H1 (cell line): ENCODE data around the gene HOXA10. TPM values are rescaled to one million over a fixed set of nuclear protein-coding genes. Genes with fewer than 3 reads are reported as not detected.

ENCODE experiments used
- CTCF ChIA-PET: fragments of 300-600 bp; sonication (Branson Sonifier 250); formaldehyde crosslinking; loops from one replicate; lab custom pipeline; 2021; ENCODE audit not compliant: partially characterized antibody; lab: Charles Lee
- POLR2A ChIA-PET: fragments of 300-600 bp; sonication (Branson Sonifier 250); formaldehyde crosslinking; loops from one replicate; lab custom pipeline; 2021; ENCODE audit warnings: inconsistent platforms; ENCODE audit not compliant: partially characterized antibody; lab: Charles Lee
- DNase-seq, 2 experiments: peaks; one replicate each; pipeline versions ENCODE4 v3.0.0 to v3.0.0-alpha.2; 2010 to 2022; ENCODE audit warnings: low spot score in 2 of 2, low read depth in 1 of 2, mixed read lengths in 1 of 2
- FAIRE-seq: peaks from 2 replicates; lab custom pipeline; 2011; peaks lifted over from hg19 to GRCh38; lab: Jason Lieb, UNC
- H2AFZ ChIP-seq: 2 replicates; pipeline ENCODE4 v1.8.1; 2012; ENCODE audit warnings: low read length, inconsistent platforms
- H2AK5ac ChIP-seq: 2 replicates; pipeline ENCODE4 v1.6.1; 2013; ENCODE audit warnings: low read depth, low read length
- H2BK120ac ChIP-seq: replicated peaks from 2 replicates; pipeline ENCODE3; 2013; ENCODE audit warnings: low read depth, low read length, inconsistent platforms
- H2BK12ac ChIP-seq: 2 replicates; pipeline ENCODE4 v1.6.1; 2013; ENCODE audit warnings: low read depth, low read length
- H2BK15ac ChIP-seq: 2 replicates; pipeline ENCODE4 v1.6.1; 2013; ENCODE audit warnings: low read length
- H2BK20ac ChIP-seq: 2 replicates; pipeline ENCODE4 v1.6.1; 2013; ENCODE audit warnings: low read length
- H2BK5ac ChIP-seq: 2 replicates; pipeline ENCODE4 v1.6.1; 2013; ENCODE audit warnings: low read depth, low read length
- H3K14ac ChIP-seq: 2 replicates; pipeline ENCODE4 v1.6.1; 2013; ENCODE audit warnings: inconsistent platforms; ENCODE audit not compliant: insufficient read length
- H3K18ac ChIP-seq: 2 replicates; pipeline ENCODE4 v1.6.1; 2013; ENCODE audit warnings: low read length; ENCODE audit errors: extremely low read depth
- H3K23ac ChIP-seq: 2 replicates; pipeline ENCODE4 v1.6.1; 2013; ENCODE audit warnings: inconsistent platforms; ENCODE audit not compliant: insufficient read length
- H3K23me2 ChIP-seq: 2 replicates; pipeline ENCODE4 v1.6.1; 2013; ENCODE audit warnings: low read depth, low read length
- H3K27ac ChIP-seq: 2 replicates; pipeline ENCODE4 v1.6.1; 2011; ENCODE audit warnings: low read depth, low read length, inconsistent platforms
- H3K27me3 ChIP-seq, 4 experiments: replicated peaks in 1 of 4; 1 replicate in 1 of 4; 2 replicates in 3 of 4; pipeline versions ENCODE4 v1.6.1 to v1.8.1; 2011 to 2013; ENCODE audit warnings: low read length in 3 of 4, mild to moderate bottlenecking in 3 of 4, inconsistent platforms in 2 of 4, mixed read lengths in 2 of 4, moderate library complexity in 1 of 4; ENCODE audit not compliant: control insufficient read depth in 3 of 4, insufficient read depth in 3 of 4; ENCODE audit errors: extremely low read depth in 1 of 4
- H3K36me3 ChIP-seq, 4 experiments: 2 replicates each; pipeline versions ENCODE4 v1.6.1 to v1.8.1; 2011 to 2013; ENCODE audit warnings: mild to moderate bottlenecking in 4 of 4, low read length in 3 of 4, moderate library complexity in 2 of 4, control low read depth in 1 of 4, inconsistent platforms in 1 of 4; ENCODE audit not compliant: insufficient read depth in 4 of 4, control insufficient read depth in 2 of 4
- H3K4ac ChIP-seq: replicated peaks from 2 replicates; pipeline ENCODE3; 2013; ENCODE audit warnings: low read length, low read depth, mixed read lengths, inconsistent platforms; ENCODE audit not compliant: insufficient read length
- H3K4me1 ChIP-seq, 4 experiments: replicated peaks in 1 of 4; 1 replicate in 1 of 4; 2 replicates in 3 of 4; pipeline versions ENCODE4 v1.6.1 to v1.8.1; 2011 to 2013; ENCODE audit warnings: low read length in 3 of 4, inconsistent platforms in 2 of 4, mixed read lengths in 1 of 4; ENCODE audit not compliant: insufficient read depth in 4 of 4, control insufficient read depth in 3 of 4
- H3K4me2 ChIP-seq, 2 experiments: 2 replicates each; pipeline versions ENCODE4 v1.6.1 to v1.8.1; 2011 to 2013; ENCODE audit warnings: low read depth in 2 of 2, low read length in 2 of 2, control low read depth in 1 of 2, inconsistent platforms in 1 of 2, mild to moderate bottlenecking in 1 of 2; ENCODE audit not compliant: insufficient read depth in 1 of 2
- H3K4me3 ChIP-seq, 4 experiments: fragments of 200-600, 300-600 bp in 1 of 4; sonication (generic), shearing (Covaris generic), sonication (Bioruptor Twin) in 1 of 4; 2 replicates each; pipeline versions ENCODE4 v1.5.1 to v1.8.1; 2011 to 2016; ENCODE audit warnings: low read length in 4 of 4, low read depth in 3 of 4, control low read depth in 2 of 4, inconsistent platforms in 2 of 4, mild to moderate bottlenecking in 2 of 4, mixed read lengths in 1 of 4, moderate library complexity in 1 of 4; ENCODE audit not compliant: insufficient read depth in 2 of 4; ENCODE audit errors: extremely low read depth in 1 of 4
- H3K56ac ChIP-seq: replicated peaks from 2 replicates; pipeline ENCODE3; 2013; ENCODE audit warnings: low read depth, mild to moderate bottlenecking, mixed read lengths, low read length, inconsistent platforms; ENCODE audit not compliant: insufficient read length
- H3K79me1 ChIP-seq: 2 replicates; pipeline ENCODE4 v1.6.1; 2013; ENCODE audit warnings: low read depth, low read length, control low read depth
- H3K79me2 ChIP-seq, 2 experiments: 2 replicates each; pipeline versions ENCODE4 v1.6.1 to v1.8.1; 2012 to 2013; ENCODE audit warnings: low read length in 2 of 2, mild to moderate bottlenecking in 2 of 2, inconsistent platforms in 1 of 2; ENCODE audit not compliant: insufficient read depth in 2 of 2, control insufficient read depth in 1 of 2
- H3K9ac ChIP-seq, 4 experiments: replicated peaks in 1 of 4; 1 replicate in 1 of 4; 2 replicates in 3 of 4; pipeline versions ENCODE4 v1.6.1 to v1.8.1; 2011 to 2013; ENCODE audit warnings: low read depth in 3 of 4, low read length in 3 of 4, control low read depth in 2 of 4, mild to moderate bottlenecking in 2 of 4, moderate library complexity in 2 of 4, inconsistent platforms in 1 of 4; ENCODE audit errors: extremely low read depth in 1 of 4
- H3K9me3 ChIP-seq, 2 experiments: 2 replicates each; pipeline versions ENCODE4 v1.6.1 to v1.8.1; 2012 to 2013; ENCODE audit warnings: mild to moderate bottlenecking in 2 of 2, moderate library complexity in 2 of 2, control low read depth in 1 of 2, inconsistent platforms in 1 of 2, low read depth in 1 of 2, low read length in 1 of 2, mixed read lengths in 1 of 2; ENCODE audit not compliant: insufficient read depth in 2 of 2
- H4K20me1 ChIP-seq, 2 experiments: replicated peaks in 1 of 2; 2 replicates each; pipeline versions ENCODE3 to v1.8.1; 2011 to 2013; ENCODE audit warnings: inconsistent platforms in 2 of 2, low read length in 2 of 2, mild to moderate bottlenecking in 1 of 2; ENCODE audit not compliant: insufficient read depth in 2 of 2, control insufficient read depth in 1 of 2
- H4K5ac ChIP-seq: 2 replicates; pipeline ENCODE4 v1.6.1; 2013; ENCODE audit warnings: low read length, low read depth, mixed read lengths, inconsistent platforms; ENCODE audit not compliant: insufficient read length
- H4K8ac ChIP-seq: 2 replicates; pipeline ENCODE4 v1.8.0; 2013; ENCODE audit warnings: mild to moderate bottlenecking, moderate library complexity, low read length, inconsistent platforms; ENCODE audit not compliant: insufficient read depth; ENCODE audit errors: extremely low read depth
- H4K91ac ChIP-seq: replicated peaks from 2 replicates; pipeline ENCODE3; 2013; ENCODE audit warnings: low read length, mixed read lengths, inconsistent platforms; ENCODE audit not compliant: insufficient read length
- KDM4A ChIP-seq: IDR thresholded peaks from one replicate; pipeline ENCODE4 v1.7.1; 2012; ENCODE audit warnings: low read depth, mild to moderate bottlenecking, moderate library complexity, low read length, inconsistent platforms; ENCODE audit not compliant: severe bottlenecking
- RXRA ChIP-seq: IDR thresholded peaks from 2 replicates; pipeline ENCODE4 v1.6.1; 2011; ENCODE audit warnings: low read depth, mild to moderate bottlenecking, low read length, moderate library complexity; ENCODE audit not compliant: insufficient read depth
- SIN3A ChIP-seq, 2 experiments: IDR thresholded peaks in 1 of 2; conservative IDR thresholded peaks in 1 of 2; 2 replicates each; pipeline ENCODE4 v1.6.1; 2011 to 2012; ENCODE audit warnings: low read length in 2 of 2, improper control_type of control experiment in 1 of 2, low read depth in 1 of 2, mild to moderate bottlenecking in 1 of 2
- TCF12 ChIP-seq: IDR thresholded peaks from 2 replicates; pipeline ENCODE4 v1.6.1; 2011; ENCODE audit warnings: low read depth, mild to moderate bottlenecking, low read length
- USF2 ChIP-seq: IDR thresholded peaks from 2 replicates; pipeline ENCODE4 v1.6.1; 2011; ENCODE audit warnings: low read length, improper control_type of control experiment
- polyA plus RNA-seq, 7 experiments: library from polyadenylated mRNA; depleted of rRNA in 3 of 7; stranded (reverse) in 5 of 7; unstranded in 2 of 7; fragments of >200 nt in 5 of 7; fragments of 200-250 nt in 2 of 7; gene quantifications; 1 replicate in 5 of 7; 2 replicates in 1 of 7; 4 replicates in 1 of 7; pipeline versions ENCODE4 v1.2.1 to v1.2.3, GENCODE V29; 2011 to 2013; ENCODE audit warnings: missing spikeins in 2 of 7, mixed read lengths in 2 of 7
- total RNA-seq: library from RNA; stranded (reverse); fragmentation: NEBNext Ultra II Directional; extraction: Animal tissue kit (Norgen Biotek cat#: 25700); gene quantifications from 2 replicates; pipeline ENCODE4 v1.2.1, GENCODE V29; 2021

The HOXA10 gene
- total and polyA plus RNA-seq, 2 of the 8 experiments (the other 6 are each of a cell fraction or from before 2014, with no cell fraction given), result not detected

GRCh38 chr7:27217951-27218350 lies 43.8 kb upstream of the HOXA10 start:
- H4K20me1 ChIP-seq, result peaks cover 9 to 14% of the 10 kb centered on the region in 2 experiments
- no peak overlapping the region for H2AK5ac ChIP-seq
- H3K9ac ChIP-seq, result no peak overlapping the region
- FAIRE-seq (no peak), DNase-seq (no peak)
- H3K27ac ChIP-seq, result no peak overlapping the region
- H4K8ac ChIP-seq, result no peak overlapping the region
- H2BK120ac ChIP-seq, result no peak overlapping the region
- H3K4me1 ChIP-seq, result peaks cover 10 to 20% (median 14%) of the 10 kb centered on the region in 4 experiments
- H2BK12ac ChIP-seq, result no peak overlapping the region
- H3K9me3 ChIP-seq, result no peaks in the 10 kb centered on the region
- no peak overlapping the region for H2AFZ ChIP-seq
- no peak overlapping the region for H2BK5ac ChIP-seq
- H4K91ac ChIP-seq, result no peak overlapping the region
- no peak overlapping the region for H4K5ac ChIP-seq
- H3K14ac ChIP-seq, result no peak overlapping the region
- ChIA-PET POLR2A (interaction anchor here (0.5 kb wide), 1 partner anchor 14 kb away, joined by 4 read pairs; no protein-coding TSS in a partner anchor), CTCF (interaction anchor here (1.0 to 1.6 kb wide), 4 partner anchors 21 to 218 kb away, joined by 3 to 5 read pairs (median 3); no protein-coding TSS in a partner anchor)
- no peak overlapping the region for H3K18ac ChIP-seq
- no peak overlapping the region for H3K56ac ChIP-seq
- no peak overlapping the region for H3K4me3 ChIP-seq
- no peaks in the 10 kb centered on the region for H3K79me2 ChIP-seq
- H3K4ac ChIP-seq, result no peak overlapping the region
- no peaks in the 10 kb centered on the region for H3K79me1 ChIP-seq
- peaks cover 77 to 96% (median 91%) of the 10 kb centered on the region in 4 experiments for H3K27me3 ChIP-seq
- no peak for TF ChIP-seq KDM4A
- no peak for TF ChIP-seq SIN3A (conservative IDR thresholded peaks at IDR 0.05 in 1 of 2, IDR thresholded peaks at IDR 0.05 in 1 of 2; ENCODE audit: low read depth in 1 of 2, low read length in 2 of 2)
- no peak for TF ChIP-seq TCF12
- no peak for TF ChIP-seq RXRA
- no peak for TF ChIP-seq USF2
- H3K4me2 ChIP-seq, result no peak overlapping the region
- no peak overlapping the region for H2BK15ac ChIP-seq
- H3K36me3 ChIP-seq, result peaks cover 0 to 4% (median 0%) of the 10 kb centered on the region in 4 experiments; a peak in 1 of 8 replicates
- H3K23me2 ChIP-seq, result no peaks in the 10 kb centered on the region; the same call in 1 of the 2 replicates
- H3K23ac ChIP-seq, result no peak overlapping the region
- H2BK20ac ChIP-seq, result no peak overlapping the region
